ENCODE measurements around the gene ZBTB20. TPM values are rescaled to one million over a fixed set of nuclear protein-coding genes. Genes with fewer than 3 reads are reported as not detected.

Gene ZBTB20
- total and polyA plus RNA-seq, 9 donors = 4.3 to 160 (median 107) TPM

DNA sequence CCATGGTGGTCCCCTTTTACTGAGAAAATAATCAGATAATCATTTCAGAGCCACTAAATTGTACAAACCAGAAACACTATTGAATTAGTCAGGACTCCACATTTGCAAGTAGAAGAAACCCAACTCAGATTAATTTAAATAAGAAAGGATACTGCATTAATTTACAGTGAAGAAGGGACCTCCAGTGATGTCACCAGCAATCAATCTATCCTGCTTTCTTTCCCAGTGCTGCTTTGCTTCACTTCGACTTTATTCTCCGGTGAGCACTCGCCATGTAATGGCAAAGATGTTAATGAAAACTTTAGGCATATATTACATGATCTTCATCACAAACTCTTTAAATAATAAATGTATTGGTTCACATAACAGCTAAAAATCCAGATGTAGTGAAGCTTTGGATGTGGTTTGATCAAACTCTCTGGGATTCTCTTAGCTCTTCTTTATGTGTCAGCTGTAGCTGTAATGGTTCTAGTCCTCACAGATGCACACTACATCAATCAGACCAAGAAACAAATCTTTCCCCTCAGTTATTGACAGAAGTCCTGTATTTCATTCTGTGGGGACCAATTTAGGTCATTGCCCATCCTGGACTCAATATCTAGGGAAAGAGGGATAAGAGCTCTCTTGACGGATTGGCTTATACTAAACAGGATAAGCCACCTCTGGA lies 14.2 kb upstream of the ZBTB20 start:
- intact Hi-C loops (cut with DNase I) = loop anchor here in 2 of 4 donors (10.0 kb wide), 2 partner anchors 776 to 1006 kb away; no protein-coding TSS in a partner anchor
- DNase-seq = no peak
- 94 to 95% (median 95%) methylated on average over 4 of the region's 4 CpGs for WGBS, 3 donors

DNA sequence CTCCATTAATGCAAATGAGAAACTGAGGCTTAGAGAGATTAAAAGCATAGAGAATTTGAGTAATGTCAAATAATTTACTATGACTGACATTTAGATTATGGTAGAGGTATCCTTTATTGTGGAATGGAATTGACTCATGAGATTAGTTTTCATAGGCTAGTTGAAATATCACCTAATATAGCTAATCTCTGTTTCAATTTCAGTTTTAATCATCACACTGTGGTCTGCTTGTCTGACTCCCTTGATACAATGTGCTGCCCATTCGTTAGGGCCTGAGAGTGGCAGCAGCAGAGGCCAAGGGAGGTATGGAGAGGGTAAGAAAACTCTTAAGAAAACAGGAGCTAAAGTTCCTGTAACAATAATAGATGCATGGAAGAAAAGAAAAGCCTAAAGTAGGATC lies 13.2 kb upstream of the ZBTB20 start:
- Histone ChIP-seq H3K36me3 (no peaks in the 10 kb centered on the region), H3K27me3 (no peaks in the 10 kb centered on the region), H3K4me3 (no peak overlapping the region), H3K9me3 (no peaks in the 10 kb centered on the region), H3K4me1 (ENCODE audit: insufficient read depth) (no peaks in the 10 kb centered on the region), H3K27ac (no peak overlapping the region)
- intact Hi-C loops (cut with DNase I) = loop anchor here in 2 of 4 donors (10.0 kb wide), 2 partner anchors 775 to 1005 kb away; no protein-coding TSS in a partner anchor
- DNase-seq = no peak
- no peak for TF ChIP-seq EP300 (IDR thresholded peaks at IDR 0.05)
- no peak for TF ChIP-seq POLR2A (IDR thresholded peaks at IDR 0.05)
- TF ChIP-seq, protein P1, sequence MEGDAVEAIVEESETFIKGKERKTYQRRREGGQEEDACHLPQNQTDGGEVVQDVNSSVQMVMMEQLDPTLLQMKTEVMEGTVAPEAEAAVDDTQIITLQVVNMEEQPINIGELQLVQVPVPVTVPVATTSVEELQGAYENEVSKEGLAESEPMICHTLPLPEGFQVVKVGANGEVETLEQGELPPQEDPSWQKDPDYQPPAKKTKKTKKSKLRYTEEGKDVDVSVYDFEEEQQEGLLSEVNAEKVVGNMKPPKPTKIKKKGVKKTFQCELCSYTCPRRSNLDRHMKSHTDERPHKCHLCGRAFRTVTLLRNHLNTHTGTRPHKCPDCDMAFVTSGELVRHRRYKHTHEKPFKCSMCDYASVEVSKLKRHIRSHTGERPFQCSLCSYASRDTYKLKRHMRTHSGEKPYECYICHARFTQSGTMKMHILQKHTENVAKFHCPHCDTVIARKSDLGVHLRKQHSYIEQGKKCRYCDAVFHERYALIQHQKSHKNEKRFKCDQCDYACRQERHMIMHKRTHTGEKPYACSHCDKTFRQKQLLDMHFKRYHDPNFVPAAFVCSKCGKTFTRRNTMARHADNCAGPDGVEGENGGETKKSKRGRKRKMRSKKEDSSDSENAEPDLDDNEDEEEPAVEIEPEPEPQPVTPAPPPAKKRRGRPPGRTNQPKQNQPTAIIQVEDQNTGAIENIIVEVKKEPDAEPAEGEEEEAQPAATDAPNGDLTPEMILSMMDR (IDR thresholded peaks at IDR 0.05) = no peak
- WGBS, 3 donors = 72 to 79% (median 76%) methylated on average over 1 of the region's 1 CpG

More for the DNA sequence above, 14.2 kb upstream of the ZBTB20 start:
- TF ChIP-seq POLR2A (IDR thresholded peaks at IDR 0.05) (no peak), EP300 (IDR thresholded peaks at IDR 0.05) (no peak)
- TF ChIP-seq, protein P1 (IDR thresholded peaks at IDR 0.05) = no peak
- Histone ChIP-seq H3K27ac (no peak overlapping the region), H3K27me3 (no peaks in the 10 kb centered on the region), H3K4me3 (no peak overlapping the region), H3K36me3 (no peaks in the 10 kb centered on the region), H3K9me3 (no peaks in the 10 kb centered on the region), H3K4me1 (ENCODE audit: insufficient read depth) (no peaks in the 10 kb centered on the region)

DNA sequence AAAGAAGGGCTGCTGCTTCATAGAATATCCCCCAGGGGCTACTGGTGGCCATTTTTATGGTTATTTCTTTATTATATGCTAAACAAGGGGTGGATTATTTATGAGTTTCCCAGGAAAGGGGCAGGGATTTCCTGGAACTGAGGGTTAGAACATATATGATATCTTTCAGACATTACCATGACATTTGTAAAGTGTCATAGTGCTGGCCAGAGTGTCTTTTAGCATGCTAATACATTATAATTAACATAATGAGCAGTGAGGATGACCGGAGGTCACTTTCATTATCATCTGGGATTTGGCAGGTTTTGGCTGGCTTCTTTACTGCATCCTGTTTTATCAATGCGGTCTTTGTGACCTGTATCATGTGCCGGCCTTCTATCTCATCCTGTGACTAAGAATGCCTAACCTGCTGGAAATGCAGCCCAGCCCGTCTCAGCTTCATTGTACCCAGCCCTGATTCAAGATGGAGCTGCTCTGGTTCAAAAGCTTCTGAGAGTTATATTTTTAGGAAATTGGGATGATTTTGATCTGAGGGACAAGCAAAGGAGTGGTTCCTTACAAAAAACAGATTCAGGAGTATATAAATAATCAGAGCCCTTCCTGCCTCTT lies 9.1 kb upstream of the ZBTB20 start:
- WGBS, 3 donors = 67 to 77% (median 72%) methylated on average over 4 of the region's 4 CpGs
- H3K9me3 ChIP-seq = no peaks in the 10 kb centered on the region
- no peaks in the 10 kb centered on the region for H3K27me3 ChIP-seq
- intact Hi-C loops (cut with DNase I) = no loop called here
- TF ChIP-seq, protein P1 (IDR thresholded peaks at IDR 0.05) = no peak
- H3K4me3 ChIP-seq = no peak overlapping the region
- H3K27ac ChIP-seq = no peak overlapping the region
- no peaks in the 10 kb centered on the region for H3K36me3 ChIP-seq
- H3K4me1 ChIP-seq (ENCODE audit: insufficient read depth) = no peaks in the 10 kb centered on the region
- no peak for DNase-seq

DNA sequence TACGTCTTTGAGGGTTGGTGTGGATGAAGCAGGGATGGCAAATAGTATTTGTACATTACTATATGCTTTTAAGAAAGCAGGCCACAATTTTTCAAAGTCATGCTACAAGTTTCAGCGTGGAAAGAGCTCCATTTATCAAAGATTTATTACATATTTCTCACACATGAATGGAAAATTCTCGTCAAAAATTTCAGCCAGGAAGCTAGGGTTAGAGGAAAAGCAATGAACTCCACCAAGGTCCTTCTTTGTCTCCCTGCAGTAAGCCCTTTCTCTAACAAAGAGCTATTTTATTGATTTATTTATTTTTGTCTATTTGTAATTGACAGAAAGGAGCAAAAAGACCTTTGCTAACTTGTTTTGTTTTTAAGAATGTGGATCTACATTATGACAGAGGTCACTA lies 7.5 kb upstream of the ZBTB20 start:
- TF ChIP-seq POLR2A (IDR thresholded peaks at IDR 0.05) = no peak
- no peak for DNase-seq
- intact Hi-C loops (cut with DNase I) = no loop called here
- Histone ChIP-seq H3K4me3 (no peak overlapping the region), H3K4me1 (ENCODE audit: insufficient read depth) (no peaks in the 10 kb centered on the region), H3K36me3 (no peaks in the 10 kb centered on the region), H3K9me3 (no peaks in the 10 kb centered on the region), H3K27ac (no peak overlapping the region), H3K27me3 (no peaks in the 10 kb centered on the region)
- WGBS, 3 donors = 68 to 74% (median 72%) methylated on average over 3 of the region's 3 CpGs

DNA sequence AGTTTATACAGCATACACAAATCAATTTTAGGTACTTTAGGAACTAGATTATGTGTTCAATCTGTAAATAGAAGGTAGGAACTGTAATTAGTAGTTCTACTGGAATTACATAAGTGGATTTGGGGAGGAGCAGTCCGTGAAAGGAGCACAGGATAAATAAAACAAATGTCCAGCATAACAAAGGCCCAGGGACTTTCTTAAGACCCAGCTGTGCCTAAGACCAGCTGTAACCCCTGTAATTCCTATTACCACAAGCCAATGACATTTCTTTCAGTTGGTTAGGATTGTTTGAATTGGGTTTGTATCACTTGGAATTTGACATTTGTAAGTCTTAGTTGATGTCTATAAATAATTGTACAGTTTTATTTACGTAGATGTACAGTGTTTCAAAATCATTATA lies 4.8 kb upstream of the ZBTB20 start:
- Histone ChIP-seq H3K4me1 (ENCODE audit: insufficient read depth) (no peaks in the 10 kb centered on the region), H3K27ac (no peak overlapping the region), H3K27me3 (no peaks in the 10 kb centered on the region), H3K36me3 (no peaks in the 10 kb centered on the region), H3K4me3 (no peak overlapping the region), H3K9me3 (no peaks in the 10 kb centered on the region)
- intact Hi-C loops (cut with DNase I) = no loop called here
- 58 to 76% (median 65%) methylated on average over 2 of the region's 2 CpGs for WGBS, 3 donors
- TF ChIP-seq POLR2A (IDR thresholded peaks at IDR 0.05) = no peak
- TF ChIP-seq EP300 (IDR thresholded peaks at IDR 0.05) = no peak
- TF ChIP-seq, protein P1 (IDR thresholded peaks at IDR 0.05) = no peak
- DNase-seq = no peak
